Lower leg skin (tissue), 3 donors: ENCODE results near the gene ELFN2.

Experiments
- POLR2A ChIP-seq, 2 donors: fragments of 450-650 bp; IDR thresholded peaks; one replicate each; pipeline ENCODE4 v1.6.1; 2016 to 2017; ENCODE audit warnings: antibody characterized with exemption in 2 of 2, mild to moderate bottlenecking in 1 of 2, moderate library complexity in 1 of 2
- TF ChIP-seq, protein P1 (sequence below), 3 donors: fragments of 450-650 bp; IDR thresholded peaks; one replicate each; pipeline ENCODE4 v1.5.1; 2016; ENCODE audit warnings: antibody characterized with exemption in 3 of 3, mild to moderate bottlenecking in 3 of 3, moderate library complexity in 2 of 3

DNA sequence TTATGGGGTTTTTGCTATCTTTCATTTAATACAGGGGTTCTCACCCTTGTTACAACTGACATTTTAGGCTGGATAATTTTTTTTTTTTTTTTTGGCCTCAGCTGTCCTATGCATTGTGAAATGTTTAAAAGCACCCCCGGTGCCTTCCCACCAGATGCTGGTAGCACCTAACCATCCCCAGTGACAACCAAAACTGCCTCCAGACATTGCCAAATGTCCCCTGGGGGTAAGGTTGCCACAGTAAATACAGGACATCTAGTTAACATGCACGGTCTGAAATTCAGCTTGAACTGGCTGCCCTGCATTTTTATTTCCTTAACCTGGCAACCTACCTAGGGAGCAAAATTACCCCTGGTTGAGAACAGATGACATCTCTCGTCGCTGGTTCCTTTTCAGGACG, 72.6 kb downstream of the ELFN2 start:
- TF ChIP-seq, protein P1, sequence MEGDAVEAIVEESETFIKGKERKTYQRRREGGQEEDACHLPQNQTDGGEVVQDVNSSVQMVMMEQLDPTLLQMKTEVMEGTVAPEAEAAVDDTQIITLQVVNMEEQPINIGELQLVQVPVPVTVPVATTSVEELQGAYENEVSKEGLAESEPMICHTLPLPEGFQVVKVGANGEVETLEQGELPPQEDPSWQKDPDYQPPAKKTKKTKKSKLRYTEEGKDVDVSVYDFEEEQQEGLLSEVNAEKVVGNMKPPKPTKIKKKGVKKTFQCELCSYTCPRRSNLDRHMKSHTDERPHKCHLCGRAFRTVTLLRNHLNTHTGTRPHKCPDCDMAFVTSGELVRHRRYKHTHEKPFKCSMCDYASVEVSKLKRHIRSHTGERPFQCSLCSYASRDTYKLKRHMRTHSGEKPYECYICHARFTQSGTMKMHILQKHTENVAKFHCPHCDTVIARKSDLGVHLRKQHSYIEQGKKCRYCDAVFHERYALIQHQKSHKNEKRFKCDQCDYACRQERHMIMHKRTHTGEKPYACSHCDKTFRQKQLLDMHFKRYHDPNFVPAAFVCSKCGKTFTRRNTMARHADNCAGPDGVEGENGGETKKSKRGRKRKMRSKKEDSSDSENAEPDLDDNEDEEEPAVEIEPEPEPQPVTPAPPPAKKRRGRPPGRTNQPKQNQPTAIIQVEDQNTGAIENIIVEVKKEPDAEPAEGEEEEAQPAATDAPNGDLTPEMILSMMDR (IDR thresholded peaks at IDR 0.05) = no peak
- TF ChIP-seq POLR2A (IDR thresholded peaks at IDR 0.05) = no peak
